Psoas muscle (tissue), 8 donors: ENCODE measurements around the gene RBBP8. TPM values are rescaled to one million over a fixed set of nuclear protein-coding genes. Genes with fewer than 3 reads are reported as not detected.
"Not testable (repeated sequence)": the region's sequence is repeated elsewhere in the genome, so short reads cannot be mapped to it uniquely, and the experiment has no call there.

Experiments used
- ATAC-seq, 4 donors: fragments of 200-7000 bp; cut with Tn5 transposase; one replicate each; pipeline ENCODE4 v1.9.1; 2020; ENCODE audit warnings: moderate library complexity in 3 of 4, mild to moderate bottlenecking in 2 of 4
- DNase-seq, 2 donors: peaks; one replicate each; pipeline ENCODE4 v3.0.0-alpha.2; 2020
- H3K27ac ChIP-seq: fragments of 200-600 bp; one replicate; pipeline ENCODE4 v1.8.0; 2022
- H3K27me3 ChIP-seq, 3 donors: fragments of 200-600 bp in 1 of 3; one replicate each; pipeline versions ENCODE4 v1.6.1 to v1.8.0; 2013 to 2022; ENCODE audit warnings: low read length in 2 of 3, mild to moderate bottlenecking in 2 of 3, moderate library complexity in 1 of 3; ENCODE audit not compliant: insufficient read depth in 3 of 3
- H3K36me3 ChIP-seq, 2 donors: fragments of 200-600 bp in 1 of 2; one replicate each; pipeline versions ENCODE4 v1.6.1 to v1.8.0; 2013 to 2022; ENCODE audit warnings: low read depth in 1 of 2, mild to moderate bottlenecking in 1 of 2, moderate library complexity in 1 of 2; ENCODE audit not compliant: insufficient read depth in 1 of 2
- H3K4me1 ChIP-seq: fragments of 200-600 bp; one replicate; pipeline ENCODE4 v1.8.0; 2022
- H3K4me3 ChIP-seq: fragments of 200-600 bp; one replicate; pipeline ENCODE4 v1.8.0; 2022; ENCODE audit warnings: mild to moderate bottlenecking
- H3K9me3 ChIP-seq: fragments of 200-600 bp; one replicate; pipeline ENCODE4 v1.8.0; 2022
- CTCF ChIP-seq: fragments of 200-600 bp; IDR thresholded peaks from one replicate; pipeline ENCODE4 v1.8.0; 2022; ENCODE audit warnings: antibody characterized with exemption
- WGBS, 3 donors: extraction: QIAGEN DNeasy Blood & Tissue Kit; methylation state at CpG; one replicate each; pipeline versions ENCODE4 v1.1.6 to v1.1.7; 2013; 5-methylcytosine and 5-hydroxymethylcytosine counted together
- intact Hi-C, 2 donors: fragments of 100-400 bp; cut with DNase I; formaldehyde crosslinking; loops; one replicate each; pipeline versions ENCODE4 v1.11.0 to v1.14.2; 2022
- polyA plus RNA-seq, 3 donors: library from polyadenylated mRNA; stranded (reverse); fragments of 200-250 nt; gene quantifications; one replicate each; pipeline ENCODE4 v1.2.3, GENCODE V29; 2013
- total RNA-seq, 4 donors: library from RNA; stranded (reverse); fragmentation: NEBNext Ultra II Directional in 2 of 4; extraction: Animal tissue kit (Norgen Biotek cat#: 25700) in 2 of 4; gene quantifications; one replicate each; pipeline versions ENCODE4 v1.2.1 to v1.2.4, GENCODE V29; 2021 to 2023
- donor health status: healthy with polysubstance abuse.
- donor health status: DM: no; HTN: no; CAD: no; lungs with moderate emphysema.
- donor health status: Bipolar disorder and iron deficiency.
- donor health status: healthy.
- donor health status: DM: yes; HTN: yes; CAD: no.
- donor health status: DM: no; HTN: no; CAD: no.
- donor health status: DM: no; HTN: no; CAD: no.
- donor health status: DM: yes; HTN: yes; CAD: no.

RBBP8 gene
- total and polyA plus RNA-seq, 7 donors, result 2.0 to 6.6 (median 2.8) TPM

- Histone ChIP-seq H3K36me3 (no peaks in the 10 kb centered on the region), H3K27ac (no peak overlapping the region), H3K27me3 (no peaks in the 10 kb centered on the region), H3K4me1 (no peaks in the 10 kb centered on the region), H3K9me3 (no peaks in the 10 kb centered on the region), H3K4me3 (no peak overlapping the region)
- no peak for DNase-seq
- intact Hi-C loops, result no loop called here
- WGBS, 3 donors, result 37 to 59% (median 38%) methylated on average over 2 of the region's 2 CpGs
- ATAC-seq, result no peak
- no peak for TF ChIP-seq CTCF
Observed at GRCh38 chr18:22946846-22947245, 13.7 kb downstream of the RBBP8 start.

GRCh38 chr18:22951823-22952222 lies 18.7 kb downstream of the RBBP8 start:
- 97% methylated on average over 1 of the region's 1 CpG for WGBS, 3 donors
- intact Hi-C loops, result no loop called here
- H3K9me3 ChIP-seq, result no peaks in the 10 kb centered on the region
- H3K4me1 ChIP-seq, result no peaks in the 10 kb centered on the region
- no peak for TF ChIP-seq CTCF
- no peak for ATAC-seq
- no peak overlapping the region for H3K27ac ChIP-seq
- no peaks in the 10 kb centered on the region for H3K36me3 ChIP-seq
- no peak for DNase-seq
- H3K27me3 ChIP-seq, result no peaks in the 10 kb centered on the region
- H3K4me3 ChIP-seq, result no peak overlapping the region

- H3K4me1 ChIP-seq, result no peaks in the 10 kb centered on the region
- H3K4me3 ChIP-seq, result no peak overlapping the region
- no peaks in the 10 kb centered on the region for H3K36me3 ChIP-seq
- intact Hi-C loops, result no loop called here
- no peaks in the 10 kb centered on the region for H3K27me3 ChIP-seq
- 89 to 95% (median 92%) methylated on average over 3 of the region's 3 CpGs for WGBS, 3 donors
- no peak overlapping the region for H3K27ac ChIP-seq
- ATAC-seq (no peak), DNase-seq (no peak)
- no peaks in the 10 kb centered on the region for H3K9me3 ChIP-seq
- no peak for TF ChIP-seq CTCF
Observed at GRCh38 chr18:22952525-22952924, 19.4 kb downstream of the RBBP8 start.

- H3K27ac ChIP-seq, H3K9me3 ChIP-seq, H3K27me3 ChIP-seq, H3K4me3 ChIP-seq, H3K4me1 ChIP-seq, H3K36me3 ChIP-seq, intact Hi-C loops, DNase-seq, ATAC-seq: not testable (repeated sequence)
- WGBS, 3 donors, result 94 to 97% (median 96%) methylated on average over 4 of the region's 4 CpGs
Observed at GRCh38 chr18:22953982-22954381, 20.9 kb downstream of the RBBP8 start.

GRCh38 chr18:22956226-22956625 lies 23.1 kb downstream of the RBBP8 start:
- H3K36me3 ChIP-seq, result no peaks in the 10 kb centered on the region
- H3K4me3 ChIP-seq, result no peak overlapping the region
- no peak for TF ChIP-seq CTCF
- 89 to 95% (median 91%) methylated on average over 3 of the region's 3 CpGs for WGBS, 3 donors
- intact Hi-C loops, result no loop called here
- H3K4me1 ChIP-seq, result no peaks in the 10 kb centered on the region
- H3K9me3 ChIP-seq, result no peaks in the 10 kb centered on the region
- H3K27me3 ChIP-seq, result no peaks in the 10 kb centered on the region
- no peak for DNase-seq
- H3K27ac ChIP-seq, result no peak overlapping the region
- ATAC-seq, result no peak
